Measurements from ENCODE around the gene ZNF232.
"Not testable (repeated sequence)": the region's sequence is repeated elsewhere in the genome, so short reads cannot be mapped to it uniquely, and the experiment has no call there.

GRCh38 chr17:5136580-5137412, 25.1 kb upstream of the ZNF232 start:
- not testable (repeated sequence) for TF ChIP-seq CTCF (IDR thresholded peaks at IDR 0.05); EZH2 (IDR thresholded peaks at IDR 0.05; ENCODE audit: borderline replicate concordance, insufficient read depth, low read depth, low read length, poor library complexity, severe bottlenecking)

Data from B cell (primary cell).